ENCODE measurements around the gene S100A14.
A peak's percentile ranks its signal among the peaks of the same experiment; 100 is the strongest.

The S100A14 gene

DNA sequence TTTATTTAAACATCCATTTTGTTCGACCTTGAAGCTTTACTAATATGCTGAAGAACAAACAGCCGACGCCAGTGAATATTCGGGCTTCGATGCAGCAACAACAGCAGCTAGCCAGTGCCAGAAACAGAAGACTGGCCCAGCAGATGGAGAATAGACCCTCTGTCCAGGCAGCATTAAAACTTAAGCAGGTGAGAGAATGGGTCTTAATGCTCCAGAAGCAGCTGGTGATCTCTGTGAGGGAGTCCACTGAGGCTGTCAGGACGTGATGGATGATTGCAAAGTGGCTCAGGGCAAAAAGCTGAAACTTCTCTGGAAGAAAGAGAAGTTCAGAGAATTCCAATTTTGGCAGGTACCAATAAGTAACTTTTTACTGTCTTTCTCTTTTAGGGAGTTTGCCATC, 22.1 kb upstream of the S100A14 start:
- DNase-seq (ENCODE audit: low spot score): no peak

DNA sequence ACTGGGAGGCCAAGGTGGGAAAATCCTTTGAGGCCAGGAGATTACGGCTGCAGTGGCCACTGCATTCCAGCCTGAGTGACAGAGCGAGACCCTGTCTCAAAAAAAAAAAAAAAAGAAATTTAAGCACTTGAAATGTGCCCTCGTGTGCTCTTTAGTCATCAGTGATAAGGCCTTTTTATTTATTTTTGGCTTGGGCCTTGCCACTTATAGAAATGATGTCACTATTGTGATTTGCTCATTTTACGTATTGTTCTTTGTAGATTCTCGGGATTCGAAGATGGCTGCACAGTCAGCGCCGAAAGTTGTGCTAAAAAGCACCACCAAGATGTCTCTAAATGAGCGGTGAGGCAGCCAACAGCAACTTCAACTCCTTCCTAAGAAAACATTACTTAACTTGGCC, 20.2 kb upstream of the S100A14 start:
- DNase-seq (ENCODE audit: low spot score): no peak

DNA sequence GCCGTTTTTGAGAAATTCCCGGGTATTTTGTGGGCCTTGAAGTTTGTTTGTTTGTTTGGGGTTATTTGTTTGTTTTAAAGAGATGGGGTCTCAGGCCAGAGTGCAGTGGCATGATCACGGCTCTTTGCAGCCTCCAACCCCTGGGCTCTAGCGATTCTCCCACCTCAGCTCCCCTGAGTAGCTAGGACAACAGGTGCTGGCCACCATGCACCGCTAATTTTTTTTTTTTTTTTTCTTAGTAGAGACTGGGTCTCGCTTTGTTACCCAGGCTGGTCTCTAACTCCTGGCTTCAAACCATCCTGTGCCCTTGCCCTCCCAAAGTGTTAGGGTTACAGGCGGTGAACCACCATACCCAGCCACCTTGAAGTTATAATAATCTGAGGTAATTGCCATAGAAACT, 19.7 kb upstream of the S100A14 start:
- no peak for DNase-seq (ENCODE audit: low spot score)

DNA sequence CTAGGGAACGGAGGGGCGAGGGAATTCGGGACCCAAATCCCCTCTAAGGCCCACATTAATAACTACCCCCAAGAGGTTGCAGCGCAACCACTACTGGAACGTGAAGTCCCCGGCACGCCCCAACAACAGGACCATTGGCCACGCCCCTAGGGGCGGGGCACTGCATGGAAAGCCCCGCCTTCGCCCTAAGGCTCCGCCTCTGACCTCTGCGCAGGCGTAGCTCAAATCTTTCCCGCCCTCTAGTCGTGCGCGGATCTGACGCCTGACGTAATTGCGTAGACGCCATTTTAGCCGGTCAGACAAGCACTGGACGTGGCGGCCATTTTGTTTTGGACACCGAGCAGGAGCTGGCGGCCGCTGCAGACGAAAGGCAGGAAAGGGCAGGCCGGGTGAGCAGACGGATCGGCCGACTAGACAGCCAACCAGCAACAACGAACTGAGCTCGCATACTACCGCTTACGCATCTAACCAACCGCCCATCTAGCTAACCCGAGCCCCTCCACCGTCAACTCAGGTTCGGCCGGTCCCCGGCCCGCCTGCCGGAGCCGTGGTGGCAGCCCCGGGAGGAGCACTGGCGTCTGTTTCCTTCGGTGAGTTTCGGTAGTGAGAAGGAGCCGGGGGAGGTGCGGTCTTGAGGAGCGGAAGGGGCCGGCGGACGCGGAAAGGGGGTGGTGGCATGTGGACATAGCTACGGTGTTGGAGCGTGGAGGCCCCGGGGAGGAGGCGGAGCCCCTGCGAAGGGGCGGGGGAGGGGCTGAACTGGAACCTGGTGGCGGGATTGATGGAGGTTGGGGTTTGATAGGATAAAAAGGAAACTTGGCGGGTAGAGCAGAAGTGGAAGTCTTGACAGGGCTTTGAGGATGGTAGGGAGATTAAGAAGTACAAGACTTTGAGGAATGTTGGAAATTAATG, 17.9 kb upstream of the S100A14 start, which contains the start of gene CHTOP:
Gene CHTOP, plus strand, starts transcription at position 313 of the 912 bp plus-strand sequence. CDS start 2,523 bp downstream, outside the sequence.
- peak; percentile 100 for DNase-seq (ENCODE audit: low spot score)

DNA sequence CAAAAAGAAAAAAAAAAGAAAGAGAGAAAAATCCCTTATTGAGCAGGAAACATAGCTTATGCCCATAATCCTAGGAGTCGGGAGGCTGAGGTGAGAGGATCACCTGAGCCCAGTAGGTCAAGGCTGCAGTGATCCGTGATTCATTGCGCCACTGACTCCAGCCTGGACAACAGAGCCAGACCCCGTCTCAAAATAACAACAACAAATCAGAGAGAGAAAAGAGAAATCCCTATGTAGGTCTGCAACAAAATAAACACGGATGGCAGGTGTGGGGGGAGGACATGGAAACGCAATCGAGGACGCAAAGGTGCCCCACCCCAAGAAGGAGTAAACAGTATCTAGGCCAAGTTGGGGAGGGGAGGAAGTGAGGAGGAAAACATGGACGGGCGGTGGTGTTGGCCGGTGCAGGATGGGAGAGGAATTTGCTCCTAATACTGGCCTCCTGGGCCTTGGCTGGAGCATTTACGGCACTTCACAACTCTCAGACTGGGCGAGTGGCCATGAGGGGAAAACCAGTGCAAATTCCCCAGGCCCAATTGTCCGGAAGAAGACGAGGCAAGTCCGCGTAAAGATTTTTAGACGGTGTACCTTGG, 17.1 kb upstream of the S100A14 start:
- no peak for DNase-seq (ENCODE audit: low spot score)

DNA sequence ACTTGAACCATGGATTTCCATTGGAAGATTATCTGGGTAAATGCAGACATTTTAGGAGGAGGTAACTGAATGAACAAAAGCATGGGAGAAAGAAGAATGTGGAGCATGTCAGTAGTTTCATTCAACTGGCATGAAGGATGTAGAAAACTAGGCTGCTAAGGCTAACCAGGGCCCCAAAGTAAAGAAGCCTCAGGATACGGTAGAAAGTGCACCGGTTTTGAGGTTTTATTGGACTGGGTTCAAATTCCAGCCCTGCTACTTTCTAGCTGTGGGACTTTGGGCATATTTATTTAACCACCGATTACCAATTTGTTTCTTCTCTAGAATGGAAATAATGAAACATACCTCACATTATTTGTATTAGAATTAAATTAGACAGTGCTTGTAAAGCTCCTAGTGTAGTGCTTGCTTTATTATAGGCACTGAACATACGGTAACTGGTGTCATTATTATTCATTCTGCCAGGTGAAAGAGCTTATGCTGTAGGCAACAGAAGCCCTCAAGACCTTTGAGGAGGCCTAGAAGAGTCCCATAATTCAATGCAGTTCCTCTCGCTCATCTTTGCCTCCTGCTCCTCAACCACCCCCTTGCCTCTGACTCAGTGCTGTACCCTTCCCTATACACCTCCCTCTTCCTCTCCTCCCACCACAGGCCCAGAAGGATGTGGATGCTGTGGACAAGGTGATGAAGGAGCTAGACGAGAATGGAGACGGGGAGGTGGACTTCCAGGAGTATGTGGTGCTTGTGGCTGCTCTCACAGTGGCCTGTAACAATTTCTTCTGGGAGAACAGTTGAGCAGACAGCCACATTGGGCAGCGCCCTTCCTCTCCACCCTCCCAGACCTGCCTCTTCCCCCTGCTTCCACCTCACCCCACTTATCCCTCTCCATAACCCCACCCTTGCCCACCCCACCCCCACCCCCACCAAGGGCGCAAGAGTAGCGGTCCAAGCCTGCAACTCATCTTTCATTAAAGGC, 15.2 kb upstream of the S100A14 start:
- DNase-seq (ENCODE audit: low spot score): no peak

DNA sequence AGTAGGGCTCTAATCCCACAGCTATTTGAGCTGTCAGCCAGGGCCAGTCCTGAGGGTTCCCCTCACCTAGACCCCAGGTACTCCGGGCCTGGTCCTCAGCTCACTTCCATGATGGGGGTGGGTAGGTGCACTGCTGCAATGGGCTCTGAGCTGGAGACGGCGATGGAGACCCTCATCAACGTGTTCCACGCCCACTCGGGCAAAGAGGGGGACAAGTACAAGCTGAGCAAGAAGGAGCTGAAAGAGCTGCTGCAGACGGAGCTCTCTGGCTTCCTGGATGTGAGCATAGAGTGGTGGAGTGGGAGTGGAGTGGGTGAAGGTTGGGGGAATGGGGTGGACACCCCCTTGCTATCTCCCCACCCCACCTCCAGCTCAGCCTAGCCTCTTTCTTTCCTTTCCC, 14.3 kb upstream of the S100A14 start:
- DNase-seq (ENCODE audit: low spot score): no peak

DNA sequence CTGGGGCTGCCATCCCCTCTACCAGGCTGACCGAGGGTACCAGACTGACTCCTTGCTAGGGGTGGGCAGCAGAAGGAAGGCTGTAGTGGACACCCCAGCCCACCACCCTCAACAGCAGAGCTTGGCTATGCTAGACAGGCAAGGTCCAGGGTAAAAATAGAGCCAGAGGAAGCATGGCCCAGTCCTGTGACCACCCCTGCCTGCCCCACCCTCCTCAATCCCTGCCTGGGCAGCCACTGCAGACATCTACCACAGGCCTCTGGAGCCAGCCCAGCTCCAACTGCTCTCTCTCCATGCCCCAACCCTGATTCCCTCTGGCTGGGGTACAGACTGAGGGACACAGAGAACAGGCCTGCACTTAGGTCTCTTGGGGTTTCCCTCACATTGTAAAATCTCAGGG, 13.8 kb upstream of the S100A14 start:
- no peak for DNase-seq (ENCODE audit: low spot score)

DNA sequence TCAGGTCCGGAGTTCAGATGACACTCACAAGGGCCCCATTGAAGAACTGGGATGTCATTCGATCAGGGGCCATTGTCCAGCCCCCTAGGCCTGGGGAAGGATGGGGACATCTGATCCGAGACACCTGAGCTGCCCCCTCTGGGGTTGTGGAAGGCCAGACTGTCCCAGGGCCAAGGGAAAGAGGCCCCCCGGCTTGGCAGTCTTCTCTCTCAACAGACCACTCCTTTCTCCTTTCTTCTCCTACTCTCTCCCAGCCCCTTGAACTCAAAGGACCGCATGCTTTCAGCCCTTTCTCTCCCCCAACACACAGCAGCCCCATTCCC, 13.2 kb upstream of the S100A14 start:
- DNase-seq (ENCODE audit: low spot score): no peak

DNA sequence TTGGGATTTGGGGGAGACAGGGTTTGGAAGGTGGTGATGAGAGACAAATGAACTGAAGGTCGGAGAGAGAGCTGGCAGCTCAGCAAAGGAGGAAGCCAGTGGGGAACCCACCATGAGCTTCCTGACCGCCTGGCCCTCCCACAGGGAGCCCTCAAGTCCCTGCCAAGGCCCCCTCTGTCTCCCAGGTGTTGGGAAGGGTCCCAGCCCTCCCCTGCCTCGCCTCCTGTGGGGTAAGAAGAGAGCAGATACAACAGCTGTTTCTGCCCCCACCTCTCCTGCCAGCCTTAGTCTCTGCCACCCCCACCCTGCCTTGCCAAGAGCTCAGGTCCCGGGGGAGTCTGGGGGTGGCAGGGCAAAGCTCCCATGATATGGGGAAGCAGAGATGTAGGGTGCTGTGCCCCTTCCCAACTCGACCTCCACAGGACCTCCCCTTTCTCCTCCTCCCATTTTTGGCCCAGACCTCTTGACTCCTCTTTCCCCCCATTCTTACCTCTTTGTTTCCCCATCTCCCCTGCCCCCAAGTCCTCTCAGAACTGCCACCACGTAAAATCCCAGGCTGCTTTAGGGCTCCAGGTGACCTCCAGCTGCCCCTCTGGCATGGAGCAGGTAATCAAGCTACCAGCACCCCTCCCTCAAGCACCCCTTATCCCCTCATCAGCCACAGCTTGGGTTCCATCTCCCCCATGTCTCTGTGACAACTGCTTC, 12.7 kb upstream of the S100A14 start:
- DNase-seq (ENCODE audit: low spot score): no peak

DNA sequence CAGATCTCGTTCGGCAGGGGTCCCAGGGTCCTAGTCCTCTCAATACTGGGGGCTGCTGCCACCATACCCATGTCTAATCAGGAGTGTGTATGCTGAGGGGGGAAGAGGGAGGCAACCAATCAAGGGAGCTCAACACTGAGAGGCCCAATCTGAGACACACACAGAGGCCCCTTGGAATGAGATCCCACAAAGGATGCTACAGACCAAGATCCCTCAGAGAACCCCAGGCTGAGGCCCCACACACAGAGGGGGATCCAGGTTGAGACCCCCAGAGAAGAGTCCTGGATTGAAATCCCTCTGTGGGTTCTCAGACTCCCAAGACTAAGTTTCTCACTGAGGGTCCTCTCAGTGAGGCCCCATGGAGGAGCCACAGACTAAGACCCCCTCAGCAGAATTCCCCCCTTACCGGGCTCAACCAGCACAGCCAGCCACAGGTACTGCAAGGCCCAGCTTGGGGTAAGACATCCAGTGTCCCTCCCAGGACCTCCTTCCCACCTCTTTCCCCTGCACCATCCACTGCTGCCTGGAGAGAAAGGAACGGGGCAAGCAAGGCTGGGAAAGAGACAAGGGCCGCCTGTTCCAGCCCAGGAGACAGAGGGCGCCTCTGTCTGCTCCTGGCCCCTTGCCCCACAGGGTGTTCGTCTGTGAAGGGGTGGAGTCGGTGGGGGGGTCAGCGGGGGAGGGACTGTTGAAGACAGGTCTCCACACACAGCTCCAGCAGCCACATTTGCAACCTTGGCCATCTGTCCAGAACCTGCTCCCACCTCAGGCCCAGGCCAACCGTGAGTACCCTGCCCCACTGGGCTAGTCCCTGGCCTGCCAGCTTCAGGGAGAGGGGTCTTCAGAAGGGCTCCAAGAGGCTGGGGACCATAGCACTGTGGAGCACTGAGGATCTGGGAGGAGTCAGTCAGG, 11.8 kb upstream of the S100A14 start, which contains the start of gene S100A1:
Gene S100A1, plus strand, starts transcription at position 720 of the 912 bp plus-strand sequence. CDS start 2,088 bp downstream, outside the sequence.
- DNase-seq (ENCODE audit: low spot score): no peak

DNA sequence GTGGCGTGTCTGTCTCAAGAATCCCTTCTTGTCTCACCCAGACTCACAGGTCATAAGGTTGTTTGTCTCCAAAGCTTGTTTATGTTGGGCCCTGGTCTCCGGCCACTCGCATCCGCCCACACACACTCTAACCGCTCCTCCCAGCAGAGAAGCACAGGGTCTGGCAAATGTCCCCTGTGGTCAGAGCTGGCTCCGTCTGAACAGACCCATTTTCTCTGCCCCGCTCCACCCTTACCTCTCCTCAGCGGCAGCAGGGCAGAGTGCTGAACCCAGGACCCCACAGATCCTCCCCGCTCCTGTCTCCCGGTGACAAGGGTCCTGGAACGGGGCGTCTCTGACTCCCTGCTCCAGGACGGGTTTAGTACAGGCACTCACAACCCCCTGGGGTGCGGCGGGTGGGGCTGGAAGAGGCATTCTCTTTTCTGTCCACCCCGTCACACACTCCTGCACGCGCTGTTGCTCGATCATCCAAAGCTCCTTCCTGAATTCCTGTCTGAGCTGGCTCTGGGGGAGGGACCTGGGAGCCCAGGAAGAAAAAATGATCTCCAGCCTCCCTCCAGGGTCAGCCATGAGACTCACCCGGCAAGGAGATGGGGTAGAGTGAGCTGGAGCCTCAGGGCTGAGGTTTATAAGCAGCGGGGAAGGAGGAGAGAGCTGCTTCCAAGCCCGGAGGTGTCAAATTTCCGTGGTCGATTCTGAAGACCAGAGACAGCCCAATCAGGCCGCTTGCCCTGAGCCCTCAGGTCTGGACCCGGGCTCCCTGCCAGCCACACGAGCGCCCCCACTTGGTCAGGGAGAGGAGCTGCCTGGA, 11.0 kb upstream of the S100A14 start, which contains the start of gene S100A13:
Gene S100A13, minus strand, starts transcription at position 602 of the 811 bp plus-strand sequence. CDS start 1,033 bp downstream, outside the sequence.
- no peak for DNase-seq (ENCODE audit: low spot score)

DNA sequence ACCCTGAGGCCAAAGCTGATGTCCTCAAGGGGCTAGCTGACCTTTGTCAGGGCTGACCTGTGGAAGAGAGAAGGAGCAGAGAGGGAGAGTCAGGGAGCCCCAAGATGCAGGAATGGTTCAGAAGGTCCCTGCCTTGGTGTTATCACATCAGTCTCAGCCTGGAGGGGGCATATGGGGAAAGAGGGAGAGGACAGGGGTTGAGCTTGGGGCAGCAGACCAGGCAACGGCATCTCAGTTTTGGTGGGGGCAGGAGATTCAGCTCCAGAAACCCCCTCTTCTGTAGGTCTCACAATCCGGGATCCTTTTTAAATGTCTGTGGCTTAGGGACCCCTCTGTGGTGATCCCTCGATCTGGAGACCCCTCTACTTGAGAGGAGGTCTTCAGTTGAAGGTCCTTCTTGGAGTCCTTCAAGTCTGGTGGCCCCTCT, 10.4 kb upstream of the S100A14 start:
- DNase-seq (ENCODE audit: low spot score): no peak

DNA sequence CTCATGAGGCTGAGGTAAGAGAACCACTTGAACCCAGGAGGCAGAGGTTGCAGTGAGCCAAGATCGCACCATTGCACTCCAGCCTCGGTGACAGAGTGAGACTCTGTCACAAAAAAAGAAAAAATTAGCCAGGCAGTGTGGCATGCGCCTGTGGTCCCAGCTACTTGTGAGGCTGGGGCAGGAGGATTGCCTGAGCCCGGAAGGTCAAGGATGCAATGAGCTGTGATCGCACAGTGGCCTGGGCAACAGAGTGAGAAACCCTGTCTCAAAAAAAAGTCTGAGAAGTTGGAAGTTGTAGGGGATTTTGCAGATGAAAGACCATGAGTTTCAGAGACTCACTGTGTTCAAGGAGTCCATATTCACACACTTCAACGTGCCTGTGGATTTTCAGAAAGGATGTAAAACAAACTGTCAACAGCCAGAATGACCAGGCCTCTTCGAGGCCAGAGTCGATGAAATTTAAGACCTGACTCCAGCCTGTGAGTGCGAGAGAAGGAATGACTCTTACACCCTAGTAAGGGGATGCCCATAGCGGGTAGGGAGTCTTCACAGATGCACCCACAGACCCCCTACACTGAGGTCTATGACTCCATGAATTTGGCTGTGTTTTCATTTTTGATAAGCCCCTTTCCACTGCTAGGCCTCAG, 9.0 kb upstream of the S100A14 start:
- DNase-seq (ENCODE audit: low spot score): no peak

DNA sequence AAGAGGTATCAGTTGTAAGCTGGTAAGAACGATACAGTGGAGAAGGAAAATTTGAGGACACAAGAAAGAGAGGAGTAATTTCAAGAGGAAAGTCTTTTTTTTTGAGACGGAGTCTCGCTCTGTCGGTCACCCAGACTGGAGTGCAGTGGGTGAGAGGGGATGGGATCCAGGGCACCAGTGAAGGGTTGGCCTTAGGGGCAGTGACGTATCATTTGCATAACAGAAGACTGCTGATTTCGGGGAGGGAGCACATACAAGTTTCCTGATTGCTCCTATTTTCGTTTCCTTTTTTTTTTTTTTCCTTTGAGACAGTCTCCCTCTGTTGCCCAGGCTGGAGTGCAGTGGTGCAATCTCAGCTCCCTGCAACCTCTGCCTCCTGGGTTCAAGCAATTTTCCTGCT, 7.0 kb upstream of the S100A14 start:
- no peak for DNase-seq (ENCODE audit: low spot score)

DNA sequence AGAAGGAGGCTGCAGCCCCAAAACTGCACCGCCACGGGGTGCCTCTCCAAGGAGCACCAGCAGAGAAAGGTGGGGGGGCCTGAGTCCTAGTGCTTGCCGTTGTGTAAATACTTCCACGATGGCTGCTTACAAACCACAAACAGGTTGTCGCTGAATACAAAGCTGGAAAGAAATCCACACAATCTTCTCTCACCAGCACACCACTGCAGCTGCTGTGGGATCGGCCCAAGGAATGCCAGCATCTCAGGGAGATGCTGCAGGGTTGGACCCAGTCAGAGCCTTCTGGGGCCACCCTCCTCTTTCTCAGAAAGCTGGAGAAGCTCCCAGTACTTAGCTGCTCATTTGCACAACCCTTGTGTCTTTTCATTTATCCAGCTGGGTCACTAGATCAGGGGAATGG, 3.0 kb upstream of the S100A14 start:
- no peak for DNase-seq (ENCODE audit: low spot score)

DNA sequence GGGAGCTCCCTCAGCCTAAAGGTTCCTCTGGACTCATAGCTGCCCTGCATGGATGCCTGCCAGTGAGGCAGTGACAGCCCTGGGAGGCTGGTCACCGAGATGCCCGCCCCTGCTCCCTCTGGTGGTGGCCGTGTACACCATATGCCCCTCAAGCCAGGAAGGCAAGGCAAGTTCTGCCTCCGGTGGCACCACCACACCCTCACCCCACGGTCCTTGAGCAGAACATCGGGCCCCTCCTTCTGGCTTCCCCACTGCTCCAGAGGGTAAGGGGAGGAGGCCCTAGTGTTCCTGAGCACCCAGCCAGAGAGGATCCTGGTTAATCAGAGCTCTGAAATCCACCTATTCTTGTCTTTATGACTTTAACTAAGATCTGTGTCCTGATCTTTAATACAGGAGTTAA, 1.5 kb upstream of the S100A14 start:
- peak; percentile 89 for DNase-seq (ENCODE audit: low spot score)

DNA sequence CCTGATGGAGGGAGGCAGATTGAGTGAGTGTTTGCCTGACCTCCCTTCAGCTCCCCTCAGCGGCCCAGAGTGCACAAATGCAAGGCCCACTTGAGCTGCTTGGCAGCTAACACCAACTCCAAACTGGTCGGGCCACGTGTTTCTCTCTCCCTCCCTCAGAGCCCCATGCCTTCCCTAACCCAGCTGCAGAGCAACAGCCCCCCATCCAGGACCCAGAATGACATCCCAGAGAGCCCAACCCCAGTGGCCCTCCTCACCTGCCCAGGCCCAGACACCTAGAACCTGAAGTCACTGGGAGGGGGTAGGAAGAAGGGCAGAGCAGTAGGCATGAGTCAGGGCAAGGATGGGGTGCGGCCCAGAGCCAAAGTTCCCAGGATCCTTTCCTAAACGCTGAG, 789 bp upstream of the S100A14 start:
- DNase-seq (ENCODE audit: low spot score): no peak

DNA sequence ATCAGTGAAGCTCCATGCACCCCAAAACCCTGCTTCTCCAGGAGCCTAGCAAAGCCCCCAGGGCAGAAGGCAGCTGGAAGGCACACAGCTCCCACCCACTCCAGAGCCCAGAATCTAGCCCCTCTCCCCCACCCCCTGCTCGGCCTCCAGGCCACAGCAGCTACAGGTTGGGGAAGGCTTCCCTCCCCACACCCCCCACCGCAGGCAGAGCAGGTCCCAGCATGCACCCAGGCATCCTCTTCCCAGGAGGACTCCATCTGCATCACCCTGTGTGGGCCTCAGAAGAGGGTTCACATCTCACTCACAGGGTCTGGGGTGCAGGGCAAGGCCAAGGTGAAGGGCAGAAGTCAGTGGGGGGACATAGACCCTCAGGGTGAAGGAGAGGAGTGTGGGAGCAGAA, 719 bp downstream of the S100A14 start:
- no peak for DNase-seq (ENCODE audit: low spot score)
